Neural cell (in vitro differentiated cells): Measurements from ENCODE around the gene ADAMTS2. TPM values are rescaled to one million over a fixed set of nuclear protein-coding genes. Genes with fewer than 3 reads are reported as not detected.

Source experiments
- H2AFZ ChIP-seq: fragments of 200-600, 300-800 bp; sonication (generic), shearing (Covaris generic); 2 replicates; pipeline ENCODE4 v1.6.0; 2014; ENCODE audit warnings: low read depth, mild to moderate bottlenecking, antibody characterized with exemption, low read length, moderate library complexity
- H3F3A ChIP-seq: fragments of 200-600 bp; shearing (Covaris generic); 2 replicates; pipeline ENCODE4 v1.6.1; 2016; ENCODE audit warnings: mild to moderate bottlenecking, moderate library complexity, mixed read lengths, antibody characterized with exemption, low read length; ENCODE audit not compliant: insufficient read depth, poor library complexity, severe bottlenecking
- H3K27ac ChIP-seq: fragments of 200-600, 300-800 bp; sonication (generic), shearing (Covaris generic); 2 replicates; pipeline ENCODE4 v1.5.1; 2014; ENCODE audit warnings: mild to moderate bottlenecking, low read length, moderate library complexity
- H3K27me3 ChIP-seq: fragments of 300-800, 200-600 bp; sonication (generic), shearing (Covaris generic); 2 replicates; pipeline ENCODE4 v1.6.0; 2014; ENCODE audit warnings: mild to moderate bottlenecking, low read depth, low read length, moderate library complexity; ENCODE audit not compliant: insufficient read depth
- H3K36me3 ChIP-seq: fragments of 300-800, 200-600 bp; sonication (generic), shearing (Covaris generic); 2 replicates; pipeline ENCODE4 v1.5.1; 2014; ENCODE audit warnings: mild to moderate bottlenecking, antibody characterized with exemption, low read length, moderate library complexity; ENCODE audit not compliant: insufficient read depth
- H3K4me2 ChIP-seq: fragments of 300-800, 200-600 bp; sonication (generic), shearing (Covaris generic); 2 replicates; pipeline ENCODE4 v1.6.0; 2014; ENCODE audit warnings: mild to moderate bottlenecking, low read length
- H3K4me3 ChIP-seq: fragments of 300-800, 200-600 bp; sonication (generic), shearing (Covaris generic); 2 replicates; pipeline ENCODE4 v1.5.1; 2014; ENCODE audit warnings: mild to moderate bottlenecking, low read length, moderate library complexity
- H3K79me2 ChIP-seq: fragments of 200-600 bp; shearing (Covaris generic); replicated peaks from 2 replicates; pipeline ENCODE4 v1.6.0; 2014; ENCODE audit warnings: mild to moderate bottlenecking, low read length, moderate library complexity; ENCODE audit not compliant: insufficient read depth
- H3K9ac ChIP-seq: fragments of 300-800, 200-600 bp; sonication (generic), shearing (Covaris generic); 2 replicates; pipeline ENCODE4 v1.6.1; 2016; ENCODE audit warnings: mild to moderate bottlenecking, low read length, mixed read lengths
- H3K9me2 ChIP-seq: fragments of 200-600 bp; shearing (Covaris generic); 2 replicates; pipeline ENCODE4 v1.6.1; 2016; ENCODE audit warnings: mild to moderate bottlenecking, low read length, mixed read lengths; ENCODE audit not compliant: insufficient read depth
- H3K9me3 ChIP-seq: fragments of 200-600, 300-800 bp; sonication (generic), shearing (Covaris generic); 2 replicates; pipeline ENCODE4 v1.6.1; 2016; ENCODE audit warnings: mild to moderate bottlenecking, mixed run types, low read length, moderate library complexity, mixed read lengths
- H4K20me1 ChIP-seq: fragments of 200-600 bp; shearing (Covaris generic); 2 replicates; pipeline ENCODE4 v1.6.1; 2016; ENCODE audit warnings: mild to moderate bottlenecking, mixed run types; ENCODE audit not compliant: insufficient read depth
- CTCF ChIP-seq: fragments of 450-650 bp; IDR thresholded peaks from 2 replicates; pipeline ENCODE4 v1.5.1; 2014; ENCODE audit warnings: antibody characterized with exemption, mild to moderate bottlenecking, moderate library complexity; ENCODE audit not compliant: poor library complexity, severe bottlenecking
- EP300 ChIP-seq: fragments of 450-650 bp; conservative IDR thresholded peaks from 2 replicates; pipeline ENCODE4 v1.6.1; 2014; ENCODE audit warnings: antibody characterized with exemption, mild to moderate bottlenecking, moderate library complexity; ENCODE audit not compliant: poor library complexity, severe bottlenecking
- EZH2 ChIP-seq: fragments of 200-600, 300-800 bp; shearing (Covaris generic), sonication (generic); IDR thresholded peaks from 2 replicates; pipeline ENCODE4 v1.6.1; 2014; ENCODE audit warnings: antibody characterized with exemption, low read length, borderline replicate concordance, mild to moderate bottlenecking; ENCODE audit not compliant: insufficient read depth, poor library complexity, severe bottlenecking
- MXI1 ChIP-seq: fragments of 450-650 bp; conservative IDR thresholded peaks from 2 replicates; pipeline ENCODE4 v1.6.1; 2014; ENCODE audit warnings: antibody characterized with exemption, mild to moderate bottlenecking; ENCODE audit not compliant: poor library complexity, severe bottlenecking
- POLR2AphosphoS5 ChIP-seq: IDR thresholded peaks from 2 replicates; pipeline ENCODE4 v1.6.1; 2012
- RAD21 ChIP-seq: fragments of 450-650 bp; conservative IDR thresholded peaks from 2 replicates; pipeline ENCODE4 v1.6.1; 2014; ENCODE audit warnings: antibody characterized with exemption, mild to moderate bottlenecking, moderate library complexity
- REST ChIP-seq: IDR thresholded peaks from 2 replicates; pipeline ENCODE4 v1.6.1; 2012; ENCODE audit warnings: borderline replicate concordance
- SMC3 ChIP-seq: fragments of 450-650 bp; conservative IDR thresholded peaks from 2 replicates; pipeline ENCODE4 v1.6.1; 2014; ENCODE audit warnings: antibody characterized with exemption, mild to moderate bottlenecking, moderate library complexity; ENCODE audit not compliant: poor library complexity
- TAF1 ChIP-seq: IDR thresholded peaks from 2 replicates; pipeline ENCODE4 v1.6.1; 2012; ENCODE audit warnings: low read depth
- polyA plus RNA-seq: library from polyadenylated mRNA; depleted of rRNA; stranded (reverse); fragments of >200 nt; gene quantifications from 2 replicates; pipeline ENCODE4 v1.2.3, GENCODE V29; 2014

Gene ADAMTS2
- polyA plus RNA-seq, 1 donor from 2014 or later, result 0.61 TPM

- no peak overlapping the region for H3K9ac ChIP-seq
- H2AFZ ChIP-seq, result no peak overlapping the region
- no peaks in the 10 kb centered on the region for H3K9me3 ChIP-seq
- TF ChIP-seq REST (no peak), EZH2 (no peak), SMC3 (no peak), CTCF (no peak), TAF1 (no peak), MXI1 (no peak), RAD21 (no peak), POLR2AphosphoS5 (no peak), EP300 (no peak)
- H3K4me3 ChIP-seq, result no peak overlapping the region
- no peaks in the 10 kb centered on the region for H3K79me2 ChIP-seq
- no peaks in the 10 kb centered on the region for H3K27me3 ChIP-seq
- H3K36me3 ChIP-seq, result no peaks in the 10 kb centered on the region
- no peaks in the 10 kb centered on the region for H3F3A ChIP-seq
- no peaks in the 10 kb centered on the region for H3K9me2 ChIP-seq
- H3K4me2 ChIP-seq, result no peak overlapping the region
- no peak overlapping the region for H3K27ac ChIP-seq
- H4K20me1 ChIP-seq, result no peaks in the 10 kb centered on the region
These were observed 158.5 kb downstream of the ADAMTS2 start for GRCh38 chr5:179186801-179187200.

- Histone ChIP-seq H3K79me2 (no peaks in the 10 kb centered on the region), H3K27ac (no peak overlapping the region), H2AFZ (no peak overlapping the region), H3F3A (no peaks in the 10 kb centered on the region), H3K9me3 (no peaks in the 10 kb centered on the region), H3K4me3 (no peak overlapping the region), H3K36me3 (no peaks in the 10 kb centered on the region), H3K27me3 (no peaks in the 10 kb centered on the region), H3K9me2 (no peaks in the 10 kb centered on the region), H4K20me1 (no peaks in the 10 kb centered on the region), H3K9ac (no peak overlapping the region), H3K4me2 (no peak overlapping the region)
- no peak for TF ChIP-seq SMC3
These were observed 159.3 kb downstream of the ADAMTS2 start for GRCh38 chr5:179185941-179186411.
